ENCODE results near the gene DAGLA. TPM values are rescaled to one million over a fixed set of nuclear protein-coding genes. Genes with fewer than 3 reads are reported as not detected.
A peak's percentile ranks its signal among the peaks of the same experiment; 100 is the strongest.

The DAGLA gene
- total RNA-seq, 1 experiment from 2014 or later: 4.5 TPM

DNA sequence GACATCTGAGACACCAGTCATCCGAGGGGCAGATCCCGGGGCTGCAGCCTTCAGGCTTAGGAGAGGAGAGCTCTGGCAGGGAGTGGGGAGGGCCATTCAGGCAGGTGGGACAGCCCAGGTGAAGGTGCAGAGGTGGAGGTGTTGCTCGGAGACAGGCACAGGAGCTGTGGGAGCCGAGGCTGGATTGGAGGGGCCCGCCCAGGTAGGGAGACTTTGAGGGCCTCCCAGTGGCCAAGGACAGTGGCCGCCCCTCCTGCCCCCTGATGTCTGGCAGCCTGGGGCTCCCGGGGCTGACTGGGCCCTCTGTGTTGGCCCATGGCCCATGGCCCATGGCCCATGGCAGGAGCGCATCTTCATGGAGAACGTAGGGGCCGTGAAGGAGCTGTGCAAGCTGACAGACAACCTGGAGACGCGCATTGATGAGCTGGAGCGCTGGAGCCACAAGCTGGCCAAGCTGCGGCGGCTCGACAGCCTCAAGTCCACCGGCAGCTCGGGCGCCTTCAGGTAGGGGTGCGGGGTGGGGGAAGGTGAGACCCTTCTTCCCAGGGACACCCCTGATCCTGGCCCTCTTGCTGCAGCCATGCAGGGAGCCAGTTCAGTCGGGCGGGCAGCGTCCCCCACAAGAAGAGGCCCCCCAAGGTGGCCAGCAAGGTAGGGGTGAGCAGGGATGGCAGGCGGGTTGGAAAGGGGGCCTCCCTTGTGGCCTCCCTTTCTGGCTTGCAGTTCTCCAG lies 98.9 kb downstream of the DAGLA start:
- TF ChIP-seq, protein P1, sequence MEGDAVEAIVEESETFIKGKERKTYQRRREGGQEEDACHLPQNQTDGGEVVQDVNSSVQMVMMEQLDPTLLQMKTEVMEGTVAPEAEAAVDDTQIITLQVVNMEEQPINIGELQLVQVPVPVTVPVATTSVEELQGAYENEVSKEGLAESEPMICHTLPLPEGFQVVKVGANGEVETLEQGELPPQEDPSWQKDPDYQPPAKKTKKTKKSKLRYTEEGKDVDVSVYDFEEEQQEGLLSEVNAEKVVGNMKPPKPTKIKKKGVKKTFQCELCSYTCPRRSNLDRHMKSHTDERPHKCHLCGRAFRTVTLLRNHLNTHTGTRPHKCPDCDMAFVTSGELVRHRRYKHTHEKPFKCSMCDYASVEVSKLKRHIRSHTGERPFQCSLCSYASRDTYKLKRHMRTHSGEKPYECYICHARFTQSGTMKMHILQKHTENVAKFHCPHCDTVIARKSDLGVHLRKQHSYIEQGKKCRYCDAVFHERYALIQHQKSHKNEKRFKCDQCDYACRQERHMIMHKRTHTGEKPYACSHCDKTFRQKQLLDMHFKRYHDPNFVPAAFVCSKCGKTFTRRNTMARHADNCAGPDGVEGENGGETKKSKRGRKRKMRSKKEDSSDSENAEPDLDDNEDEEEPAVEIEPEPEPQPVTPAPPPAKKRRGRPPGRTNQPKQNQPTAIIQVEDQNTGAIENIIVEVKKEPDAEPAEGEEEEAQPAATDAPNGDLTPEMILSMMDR (conservative IDR thresholded peaks at IDR 0.05): no peak
- no peak overlapping the region for H3K4ac ChIP-seq (ENCODE audit: low read depth, low read length)
- no peak overlapping the region for H2BK120ac ChIP-seq (ENCODE audit: low read depth, low read length, poor library complexity, severe bottlenecking)
- H3K9ac ChIP-seq (ENCODE audit: extremely low read depth, insufficient read length, low read length): no peak overlapping the region
- H3K79me2 ChIP-seq (ENCODE audit: insufficient read depth, low read length): no peaks in the 10 kb centered on the region
- no peak overlapping the region for H3T11ph ChIP-seq (ENCODE audit: low read length)
- no peak overlapping the region for H3K27ac ChIP-seq (ENCODE audit: insufficient read length, low read depth, low read length)
- H2BK12ac ChIP-seq (ENCODE audit: insufficient read length, low read depth, low read length): no peak overlapping the region
- peaks cover 0 to 5% of the 10 kb centered on the region in 2 experiments; a peak in 2 of 5 replicates for H3K9me3 Mint-ChIP-seq
- no peak overlapping the region for H2BK15ac ChIP-seq (ENCODE audit: low read depth, low read length)
- no peak overlapping the region for H3K4me2 ChIP-seq (ENCODE audit: insufficient read depth, insufficient read length, low read length)
- H3K27me3 Mint-ChIP-seq (ENCODE audit: low read depth): peaks cover 2% of the 10 kb centered on the region; the same call in 1 of the 2 replicates
- H2BK5ac ChIP-seq (ENCODE audit: insufficient read length, low read length): no peak overlapping the region
- peak overlapping the region in 2 of 3 experiments; percentile 22 to 76; a peak in 4 of 7 replicates for H3K27ac Mint-ChIP-seq
- H3K79me1 ChIP-seq (ENCODE audit: insufficient read depth, low read depth, low read length, poor library complexity, severe bottlenecking): no peaks in the 10 kb centered on the region
- no peak overlapping the region for H2AK5ac ChIP-seq (ENCODE audit: insufficient read length, low read length)
- no peaks in the 10 kb centered on the region for H4K20me1 ChIP-seq (ENCODE audit: control insufficient read depth, insufficient read depth, insufficient read length)
- no peak overlapping the region for H2AFZ ChIP-seq (ENCODE audit: low read length)
- no peaks in the 10 kb centered on the region for H3K4me1 ChIP-seq (ENCODE audit: insufficient read depth, low read length)
- H3K18ac ChIP-seq (ENCODE audit: insufficient read length, low read depth, low read length): no peak overlapping the region
- peaks cover 20 to 22% of the 10 kb centered on the region in 2 experiments for H3K4me1 Mint-ChIP-seq
- no peak overlapping the region for H4K91ac ChIP-seq (ENCODE audit: insufficient read length, low read depth, low read length)
- H3K23ac ChIP-seq (ENCODE audit: insufficient read length, low read depth, low read length): no peak overlapping the region
- H3K4me3 Mint-ChIP-seq: no peak overlapping the region
- no peak overlapping the region for H3K56ac ChIP-seq (ENCODE audit: insufficient read length, low read depth, low read length)
- peak; percentile 28 for DNase-seq
- no peaks in the 10 kb centered on the region for H3K23me2 ChIP-seq (ENCODE audit: insufficient read length, low read depth, low read length, poor library complexity, severe bottlenecking)
- H3K14ac ChIP-seq (ENCODE audit: insufficient read depth, low read length): no peak overlapping the region; the same call in 1 of the 2 replicates
- H3K27me3 ChIP-seq (ENCODE audit: insufficient read depth, low read length): no peaks in the 10 kb centered on the region
- peaks cover 6 to 26% (median 18%) of the 10 kb centered on the region in 3 experiments for H3K36me3 Mint-ChIP-seq (ENCODE audit: insufficient read depth in 1 of 3, low read depth in 3 of 3)
- no peak overlapping the region for H4K8ac ChIP-seq (replicated peaks; ENCODE audit: insufficient read length, low read depth, low read length)
- H3K9me3 ChIP-seq (ENCODE audit: control insufficient read depth, low read depth, low read length): no peaks in the 10 kb centered on the region
- no CpG with 5 or more reads among the region's 24 CpGs for WGBS (ENCODE audit: extremely low coverage, insufficient read length, low lambda C conversion rate)
- H4K5ac ChIP-seq (ENCODE audit: insufficient read length, low read depth, low read length): no peak overlapping the region
- H2BK20ac ChIP-seq (ENCODE audit: low read depth, low read length, poor library complexity, severe bottlenecking): no peak overlapping the region

All from H9 (cell line).